GM12892 (cell line): ENCODE results near the gene EID2B.

ENCODE experiments used
- POLR2A ChIP-seq: IDR thresholded peaks from 2 replicates; pipeline ENCODE4 v1.6.1; 2011; ENCODE audit warnings: low read depth, low read length, control low read depth
- POLR2AphosphoS5 ChIP-seq: IDR thresholded peaks from 2 replicates; pipeline ENCODE4 v1.6.1; 2011; ENCODE audit warnings: low read depth, low read length, control low read depth
- TAF1 ChIP-seq: IDR thresholded peaks from 2 replicates; pipeline ENCODE4 v1.6.1; 2011; ENCODE audit warnings: low read depth, mild to moderate bottlenecking, control low read depth, low read length, borderline replicate concordance

GRCh38 chr19:39540333-39540673 lies 7.7 kb upstream of the EID2B start:
- TF ChIP-seq POLR2AphosphoS5 (no peak), POLR2A (no peak), TAF1 (no peak)
